HG03196 (cell line): ENCODE data around the gene CYP39A1.
"Not testable (repeated sequence)": the region's sequence is repeated elsewhere in the genome, so short reads cannot be mapped to it uniquely, and the experiment has no call there.

Source experiments
- ATAC-seq: cut with Tn5 transposase; IDR thresholded peaks from one replicate; pipeline ENCODE4 v1.9.1; 2021; ENCODE audit not compliant: unreplicated experiment

CYP39A1 gene

DNA sequence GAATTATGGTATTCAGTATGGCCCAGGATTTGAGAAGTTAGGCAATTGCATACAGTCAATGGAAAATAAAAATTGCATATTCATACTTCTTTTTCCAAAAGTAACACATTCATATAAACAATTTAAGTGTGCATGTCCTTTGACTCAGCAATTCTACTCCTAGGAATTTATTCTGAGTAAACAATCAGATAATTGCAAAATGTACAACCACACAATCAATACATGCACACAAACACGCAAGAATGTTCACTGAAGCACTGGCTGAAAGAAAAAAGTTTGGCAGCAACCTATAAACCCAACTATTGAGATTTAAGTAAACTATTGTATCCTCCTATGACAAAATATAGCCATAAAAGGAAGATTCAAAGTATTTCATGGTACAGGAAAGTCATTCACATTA, 1.6 kb downstream of the CYP39A1 start:
- ATAC-seq: no peak

DNA sequence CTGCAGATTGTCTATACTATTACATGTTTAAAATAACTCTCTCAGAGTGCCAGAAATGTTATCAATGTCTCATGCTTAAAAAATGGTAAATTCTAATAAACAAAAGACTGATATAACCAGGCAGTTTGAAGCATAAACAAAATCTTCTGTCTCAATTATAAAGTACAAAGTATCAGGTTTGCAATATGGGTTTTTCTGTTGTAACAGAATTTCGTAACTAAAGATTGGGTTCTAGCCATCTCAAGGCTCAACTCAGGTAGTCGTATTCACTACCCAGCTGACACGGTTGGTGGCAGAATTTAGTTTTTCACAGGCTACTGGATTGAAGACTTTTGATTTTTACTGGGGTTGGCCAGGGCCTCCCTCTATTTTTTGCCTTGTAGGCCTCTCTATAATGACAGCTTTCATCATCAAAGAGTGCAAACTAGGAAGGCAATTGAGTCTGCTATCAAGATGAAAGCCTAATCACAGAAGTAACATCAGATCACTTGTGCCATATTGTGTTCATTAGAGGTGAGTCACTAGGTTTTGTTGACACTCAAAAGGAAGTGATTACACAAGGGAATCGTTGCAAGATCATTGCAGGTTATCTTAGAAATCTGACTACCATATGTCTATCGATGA, 3.6 kb downstream of the CYP39A1 start:
- ATAC-seq: no peak

DNA sequence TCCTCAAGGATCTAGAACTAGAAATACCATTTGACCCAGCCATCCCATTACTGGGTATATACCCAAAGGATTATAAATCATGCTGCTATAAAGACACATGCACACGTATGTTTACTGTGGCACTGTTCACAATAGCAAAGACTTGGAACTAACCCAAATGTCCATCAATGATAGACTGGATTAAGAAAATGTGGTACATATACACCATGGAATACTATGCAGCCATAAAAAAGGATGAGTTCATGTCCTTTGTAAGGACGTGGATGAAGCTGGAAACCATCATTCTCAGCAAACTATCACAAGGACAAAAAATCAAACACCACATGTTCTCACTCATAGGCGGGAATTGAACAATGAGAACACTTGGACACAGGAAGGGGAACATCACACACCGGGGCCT, 4.5 kb downstream of the CYP39A1 start:
- ATAC-seq: not testable (repeated sequence)

DNA sequence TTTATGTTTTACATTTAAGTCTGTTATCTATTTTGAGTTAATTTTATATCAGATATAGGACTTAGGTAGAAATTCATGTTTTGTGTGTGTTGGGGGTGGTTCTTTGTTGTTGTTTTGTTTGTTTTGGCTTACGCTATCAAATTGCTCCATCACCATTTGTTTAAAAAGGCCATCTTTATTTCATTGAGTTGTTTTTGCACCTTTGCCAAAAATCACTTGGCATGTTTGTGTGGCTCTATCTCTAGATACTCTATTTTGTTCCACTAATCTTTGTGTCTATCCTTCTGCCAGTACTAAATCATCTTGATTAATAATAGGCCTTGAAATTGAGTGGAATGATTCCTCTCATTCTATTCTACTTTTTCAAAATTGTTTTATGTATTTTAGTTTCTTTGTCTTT, 7.4 kb downstream of the CYP39A1 start:
- ATAC-seq: no peak

DNA sequence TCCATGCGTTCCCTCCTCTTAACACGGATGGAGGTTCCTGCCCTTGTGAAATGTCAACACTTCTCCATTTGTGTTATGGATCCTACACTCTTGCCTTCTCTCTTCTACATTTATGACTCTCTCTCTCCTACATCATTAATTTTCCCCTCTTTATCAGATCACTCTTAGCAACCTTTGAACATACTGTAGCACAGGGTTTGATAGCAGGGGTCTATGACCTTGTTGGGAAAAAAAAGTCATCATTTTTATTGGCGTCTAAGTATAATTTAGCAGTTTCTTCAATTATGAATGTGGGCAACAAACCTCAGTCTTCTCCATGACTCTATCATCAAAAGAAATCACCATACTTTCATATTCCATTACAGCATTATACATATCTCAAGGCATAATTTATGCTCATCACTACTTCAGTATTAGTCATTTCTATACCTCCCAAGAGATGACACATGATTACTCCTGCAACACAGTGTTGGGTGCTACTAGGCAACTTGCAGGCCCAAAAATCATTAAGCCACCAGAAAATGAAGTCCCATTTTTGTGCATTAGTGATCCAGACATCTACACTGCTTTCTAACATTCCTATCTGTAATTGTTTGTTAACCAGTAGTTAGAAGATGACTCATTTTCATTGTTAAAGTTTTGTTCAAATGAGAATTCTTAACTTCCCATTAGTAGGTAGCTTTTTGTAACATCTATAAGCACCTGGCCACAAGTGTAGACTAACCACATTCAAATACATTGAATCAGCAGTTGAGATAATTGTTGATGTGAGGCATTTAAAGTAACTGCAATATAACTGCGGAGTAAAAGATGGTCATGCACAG, 9.5 kb downstream of the CYP39A1 start:
- no peak for ATAC-seq

DNA sequence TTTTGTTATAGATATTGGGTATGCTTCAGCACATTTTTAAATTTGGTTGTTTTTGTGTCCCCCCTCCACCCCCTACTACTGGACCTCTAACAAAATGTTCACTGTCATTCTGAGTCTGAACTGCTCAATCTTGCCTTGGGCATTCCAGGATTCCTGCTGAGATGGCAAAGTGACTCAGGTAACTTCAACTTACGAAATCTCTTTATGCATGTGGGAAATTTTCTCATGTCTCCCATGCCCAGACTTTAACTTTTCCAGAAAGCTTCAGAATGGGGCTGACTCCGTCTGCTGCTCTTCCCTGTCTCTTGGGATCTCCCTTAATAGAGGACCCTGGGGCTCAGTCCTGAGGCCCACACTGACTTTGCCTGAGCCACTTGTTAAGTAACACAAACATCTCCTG, 14.0 kb downstream of the CYP39A1 start:
- ATAC-seq: no peak

DNA sequence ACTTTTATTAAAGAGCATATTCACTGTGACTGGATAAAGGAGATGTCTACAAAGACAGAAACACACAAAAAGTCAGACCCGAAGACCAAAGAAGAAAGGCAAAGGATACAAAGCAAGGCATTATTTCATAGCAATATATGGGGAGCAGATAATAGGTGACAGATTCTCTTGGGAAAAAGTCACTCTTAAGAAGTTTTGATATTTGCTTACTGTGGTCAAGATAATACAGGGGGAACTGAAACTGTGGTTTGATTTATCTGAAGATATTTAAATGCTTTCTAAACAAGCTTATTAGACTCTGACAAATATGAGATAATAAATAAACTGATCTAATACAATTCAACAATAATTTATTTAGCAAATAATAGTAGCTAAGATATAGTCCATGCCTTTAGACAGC, 14.7 kb downstream of the CYP39A1 start:
- no peak for ATAC-seq

DNA sequence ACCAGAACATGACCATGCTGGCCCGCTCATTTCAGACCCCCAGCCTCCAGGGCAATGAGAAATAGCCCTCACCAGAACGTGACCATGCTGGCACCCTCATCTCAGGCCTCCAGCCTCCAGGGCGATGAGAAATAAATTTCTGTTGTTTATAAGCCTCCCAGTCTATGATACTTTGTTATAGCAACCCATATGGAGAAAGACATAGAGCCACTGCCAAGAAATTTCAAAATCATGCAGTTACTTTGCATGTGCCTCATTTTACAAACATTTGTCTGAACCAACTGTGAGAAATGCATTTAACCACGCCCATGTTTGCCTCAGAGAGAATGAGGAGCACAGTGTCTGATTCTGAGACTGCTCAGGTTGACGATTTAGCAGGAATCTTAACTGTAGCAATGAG, 15.5 kb downstream of the CYP39A1 start:
- ATAC-seq: no peak

DNA sequence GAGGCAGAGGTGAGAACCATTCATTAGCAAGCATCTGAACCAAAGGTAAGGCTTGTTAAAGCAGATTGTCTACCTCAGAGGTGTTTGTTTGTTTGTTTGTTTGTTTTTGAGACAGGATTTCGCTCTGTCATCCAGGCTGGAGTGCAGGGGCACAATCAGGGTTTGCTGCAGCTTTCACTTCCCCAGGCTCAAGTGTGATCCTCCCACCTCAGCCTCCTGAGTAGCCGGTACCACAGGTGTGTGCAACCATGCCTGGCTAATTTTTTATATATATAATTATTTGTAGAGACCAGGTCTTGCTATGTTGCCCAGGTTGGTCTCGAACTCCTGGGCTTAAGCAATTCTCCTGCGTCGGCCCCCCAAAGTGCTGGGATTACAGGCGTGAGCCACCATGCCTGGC, 17.2 kb downstream of the CYP39A1 start:
- ATAC-seq: no peak

DNA sequence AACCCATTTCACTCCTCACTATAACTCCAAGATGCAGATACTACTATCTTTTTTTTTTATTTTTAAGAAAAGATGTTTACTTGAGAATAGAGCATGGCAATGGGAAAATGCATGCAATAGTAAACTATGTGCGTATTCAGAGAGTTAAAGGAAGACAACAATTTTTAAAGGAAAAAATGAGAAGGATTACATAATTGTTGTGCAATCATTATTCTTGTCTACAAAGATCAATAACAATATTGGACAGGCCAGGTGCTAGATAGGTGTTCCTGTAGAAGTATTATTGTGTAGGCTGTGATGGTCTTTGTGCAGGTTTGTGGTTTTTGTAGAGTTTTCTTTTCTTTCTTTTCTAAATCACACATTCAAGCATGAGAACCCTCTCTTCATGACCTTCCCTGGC, 20.6 kb downstream of the CYP39A1 start:
- ATAC-seq: no peak

DNA sequence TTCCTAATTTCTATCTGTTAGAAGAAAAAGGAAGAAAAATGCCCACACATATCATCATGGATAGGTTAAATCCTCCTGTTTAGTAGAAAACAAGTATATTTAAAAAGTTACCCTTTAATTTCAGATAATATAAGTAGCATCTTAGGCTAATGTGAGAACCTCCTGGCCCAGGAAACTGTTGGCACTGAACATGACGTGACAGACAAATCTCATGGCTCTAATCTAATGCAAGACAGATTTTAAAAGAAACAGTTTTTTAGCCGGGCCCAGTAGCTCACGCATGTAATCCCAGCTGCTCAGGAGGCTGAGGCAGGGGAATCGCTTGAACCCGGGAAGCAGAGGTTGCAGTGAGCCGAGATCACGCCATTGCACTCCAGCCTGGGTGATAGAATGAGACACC, 22.9 kb downstream of the CYP39A1 start:
- no peak for ATAC-seq

DNA sequence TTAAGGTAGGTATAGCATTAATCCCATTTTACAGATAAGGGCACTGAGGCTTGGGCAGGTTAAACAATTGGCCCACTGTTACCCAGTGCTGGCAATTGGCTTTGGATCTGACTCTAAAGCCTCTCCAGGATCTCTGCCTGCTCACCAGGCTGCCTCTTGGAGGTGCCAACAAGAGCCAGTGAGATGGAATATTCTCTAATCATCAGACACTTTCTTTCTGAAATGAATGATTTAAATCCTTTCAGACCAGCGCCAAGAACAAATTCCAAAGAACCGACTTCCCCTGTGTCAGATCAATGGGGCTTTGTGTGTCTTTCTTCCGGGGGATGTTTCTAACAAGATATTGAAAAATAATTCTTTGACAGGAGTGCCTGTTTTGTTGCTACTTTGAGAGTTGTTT, 23.6 kb downstream of the CYP39A1 start:
- no peak for ATAC-seq

DNA sequence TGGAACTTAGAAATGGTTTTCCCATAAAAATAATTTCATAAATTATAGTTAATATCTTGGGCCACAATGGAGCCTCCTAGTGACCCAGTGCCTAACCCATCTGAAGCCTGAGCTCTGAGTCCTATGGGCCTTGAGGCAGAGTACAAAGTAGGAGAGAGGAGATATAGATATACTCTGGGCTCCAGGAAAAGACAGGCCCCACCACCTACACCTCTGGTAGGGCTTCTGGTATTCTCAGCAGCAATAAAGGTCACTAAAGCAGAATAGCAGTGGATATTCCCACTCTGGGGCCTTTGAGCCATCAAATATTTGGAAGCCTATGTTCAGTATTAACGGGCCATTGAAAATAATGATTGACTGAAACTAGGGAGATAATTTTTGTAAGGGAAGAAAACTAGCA, 24.1 kb downstream of the CYP39A1 start:
- no peak for ATAC-seq

DNA sequence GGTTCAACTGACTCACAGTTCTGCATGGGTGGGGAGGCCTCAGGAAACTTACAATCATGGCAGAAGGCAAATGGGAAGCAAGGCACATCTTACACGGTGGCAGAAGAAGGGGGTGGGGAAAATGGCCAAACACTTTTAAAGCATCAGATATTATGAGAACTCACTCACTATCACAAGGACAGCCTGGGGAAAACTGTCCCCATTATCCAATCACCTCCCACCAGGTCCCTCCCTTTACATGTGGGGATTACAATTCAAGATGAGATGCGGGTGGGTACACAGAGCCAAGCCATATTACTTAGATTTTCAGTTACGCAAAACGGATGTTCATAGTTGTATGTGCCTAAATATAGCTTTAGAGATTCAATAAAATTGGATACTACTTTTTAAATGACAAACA, 25.6 kb downstream of the CYP39A1 start:
- ATAC-seq: no peak

DNA sequence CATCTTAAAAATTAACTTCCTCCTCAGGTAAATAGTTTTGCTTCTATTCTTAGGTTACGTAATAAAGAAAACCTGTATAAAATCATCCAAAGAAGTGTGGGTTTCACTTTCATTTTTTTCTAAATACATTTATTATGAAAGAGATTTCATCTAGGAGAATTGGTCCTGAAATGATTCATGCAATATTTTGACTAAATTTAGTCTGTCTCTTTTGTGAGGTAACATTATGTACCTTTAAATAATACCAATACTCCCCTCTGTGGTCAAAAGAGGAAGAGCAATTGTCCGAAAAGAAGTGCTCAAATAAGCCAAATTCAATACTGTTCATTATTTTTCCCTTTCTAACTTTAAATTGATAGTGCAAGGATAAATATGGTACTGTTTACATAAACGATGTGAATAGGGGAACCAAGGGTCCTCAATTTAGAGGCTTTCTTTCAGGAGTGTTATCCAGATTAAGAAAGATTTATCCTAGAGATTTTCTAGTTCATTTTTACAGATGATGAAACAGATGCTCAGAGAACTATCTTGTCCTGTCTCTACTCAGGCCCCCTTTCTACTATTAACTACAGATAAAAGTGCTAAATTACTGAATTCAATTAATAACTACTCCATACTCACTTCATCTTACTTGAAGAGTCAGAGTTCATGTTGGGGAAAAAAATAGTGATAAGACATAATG, 26.2 kb downstream of the CYP39A1 start:
- ATAC-seq: no peak

DNA sequence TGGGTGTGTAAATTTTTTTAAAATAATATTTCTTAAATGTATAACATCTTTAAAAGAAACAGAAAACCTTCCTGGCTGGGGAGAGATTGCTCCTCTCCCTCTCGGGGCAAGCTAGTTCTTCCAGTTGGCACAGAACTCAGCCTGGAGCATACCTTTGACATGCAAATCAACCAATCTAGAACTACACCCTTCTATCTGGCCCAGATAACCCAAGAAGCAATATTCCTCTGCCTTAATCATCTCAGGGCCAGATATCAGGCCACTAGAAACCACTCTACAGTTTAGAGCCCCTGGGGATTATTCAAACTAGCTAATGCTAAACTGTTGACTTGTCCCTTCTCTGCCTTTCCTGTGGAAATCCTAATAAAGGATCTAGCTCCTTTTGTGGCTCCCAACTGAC, 33.9 kb downstream of the CYP39A1 start:
- no peak for ATAC-seq

DNA sequence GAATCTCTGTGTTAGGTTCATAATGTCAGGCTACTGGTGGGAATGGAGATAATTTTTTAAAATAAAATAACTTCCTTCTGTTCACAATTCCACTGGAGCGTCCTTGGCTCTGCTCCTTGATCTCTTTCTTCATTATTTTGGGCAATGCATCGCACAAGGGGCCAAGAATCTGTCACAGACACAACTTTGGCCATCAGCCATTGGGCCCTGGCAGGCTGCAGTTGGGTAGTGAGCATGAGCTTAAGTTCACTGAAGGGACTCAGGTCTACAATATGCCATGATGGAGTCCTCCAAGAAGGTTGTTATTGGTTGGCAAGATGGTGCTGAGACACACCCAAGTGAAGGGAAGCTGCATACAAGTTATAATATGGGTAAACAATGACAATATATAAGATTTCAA, 40.0 kb downstream of the CYP39A1 start:
- ATAC-seq: no peak

DNA sequence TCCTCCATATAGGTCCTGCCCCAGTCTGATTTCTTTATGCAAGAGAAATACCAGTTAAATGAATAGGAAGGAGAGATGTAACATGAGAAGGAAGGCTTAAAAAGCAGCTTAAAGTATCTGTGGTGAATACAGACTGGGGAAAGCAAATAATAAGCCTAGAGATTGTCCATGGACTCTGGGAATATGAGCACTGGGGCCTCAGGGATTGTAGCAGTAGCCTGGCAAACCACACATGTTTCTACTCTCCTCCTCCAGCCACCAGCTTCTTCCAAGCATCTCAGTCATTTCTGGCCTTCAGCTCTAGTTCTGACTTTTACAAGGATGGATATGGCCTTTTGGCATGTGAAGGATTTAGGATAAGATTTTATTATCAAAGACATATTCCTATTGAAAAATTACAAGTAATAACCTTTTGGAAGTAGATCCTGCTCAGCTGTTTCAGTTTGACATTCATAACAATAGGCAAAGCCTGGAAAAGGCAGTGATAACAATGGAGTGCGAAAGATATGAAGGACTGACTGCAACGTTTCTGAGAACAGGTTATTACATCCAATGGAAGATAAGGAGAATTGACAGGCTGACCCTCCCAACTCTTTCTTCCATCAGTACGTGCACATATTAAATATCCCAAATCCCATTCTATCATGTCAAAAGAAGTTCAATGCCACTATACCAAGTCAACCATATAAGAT, 41.6 kb downstream of the CYP39A1 start:
- ATAC-seq: no peak

DNA sequence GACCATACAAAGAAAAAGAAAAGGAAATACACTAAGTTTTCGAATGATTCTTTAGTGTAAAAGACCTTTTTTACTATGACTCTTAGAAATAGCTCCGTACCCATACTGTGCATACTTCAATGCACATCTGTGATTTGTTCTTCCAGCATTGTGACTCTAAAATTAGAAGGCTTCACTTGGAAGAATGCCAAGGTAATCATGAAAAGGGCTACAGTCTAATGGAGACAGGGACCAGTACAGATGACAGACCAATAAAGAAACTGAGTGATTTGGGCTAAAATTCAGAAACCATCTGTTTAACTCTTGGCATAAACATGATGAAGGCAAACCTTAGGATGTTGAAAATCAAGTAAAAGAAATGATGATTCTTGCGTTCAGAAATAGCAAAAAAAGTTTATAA, 46.3 kb downstream of the CYP39A1 start:
- no peak for ATAC-seq

DNA sequence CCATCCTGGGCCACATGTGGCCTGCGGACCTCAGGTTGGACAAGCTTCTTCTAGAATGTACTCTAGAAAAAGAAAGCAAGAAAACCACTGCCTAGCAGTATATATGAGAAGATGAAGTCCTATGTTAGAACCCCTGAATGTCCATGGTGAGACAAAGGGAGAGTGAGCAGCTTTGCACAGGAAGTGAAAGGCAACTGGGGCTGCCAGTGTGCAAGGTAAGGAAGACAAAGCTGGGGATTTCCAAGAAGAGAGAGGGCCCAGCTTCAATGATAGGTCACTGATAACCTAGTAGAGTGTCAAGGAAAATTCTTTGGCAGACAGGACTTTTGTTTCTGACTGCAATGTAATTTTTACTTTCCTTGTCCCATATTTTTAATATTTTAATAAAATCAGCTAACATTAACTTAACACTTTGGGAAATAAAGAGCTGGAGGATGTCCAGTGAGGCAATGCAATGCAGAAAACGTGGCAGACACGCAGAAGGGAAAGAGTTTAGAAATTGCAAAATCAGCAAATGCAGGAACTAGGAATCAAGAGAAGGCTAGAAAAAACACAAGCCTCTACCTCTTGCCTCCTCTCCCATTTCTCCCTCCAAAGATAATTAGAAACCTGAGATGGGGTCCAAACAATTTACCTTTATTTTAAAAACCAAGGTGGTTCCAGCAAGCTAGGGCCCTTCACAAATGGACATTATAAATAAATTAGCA, 47.4 kb downstream of the CYP39A1 start:
- ATAC-seq: no peak

DNA sequence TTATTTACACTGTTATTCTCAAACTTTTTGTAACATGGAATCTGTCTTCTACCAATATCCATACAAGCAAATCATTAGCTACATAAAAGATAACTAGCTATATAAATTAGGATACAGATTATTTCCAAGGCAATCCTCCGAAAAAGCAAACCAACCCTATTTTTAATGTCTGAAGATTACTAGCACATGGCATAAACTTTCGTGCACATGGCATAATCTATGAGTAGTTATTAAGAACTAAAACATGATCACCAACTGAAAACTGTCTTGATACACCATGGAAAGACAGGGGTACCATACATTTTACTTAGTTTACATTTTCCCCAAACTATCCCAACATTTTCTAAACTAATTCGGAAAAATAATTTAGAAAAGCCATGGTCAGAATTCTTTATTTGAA, 54.4 kb downstream of the CYP39A1 start:
- no peak for ATAC-seq
